Body of pancreas (tissue), 4 donors: ENCODE results near the gene FAM200C.

Source experiments
- POLR2A ChIP-seq, 3 donors: fragments of 450-650 bp; IDR thresholded peaks; one replicate each; pipeline ENCODE4 v1.6.1; 2016; ENCODE audit warnings: antibody characterized with exemption in 3 of 3, mild to moderate bottlenecking in 2 of 3
- TF ChIP-seq, protein P1 (sequence below), 7 experiments: fragments of 450-650 bp in 4 of 7; fragments of 200-600 bp in 3 of 7; sonication (generic) in 3 of 7; IDR thresholded peaks; one replicate each; pipeline ENCODE4 v1.5.1; 2016 to 2019; ENCODE audit warnings: antibody characterized with exemption in 7 of 7

DNA sequence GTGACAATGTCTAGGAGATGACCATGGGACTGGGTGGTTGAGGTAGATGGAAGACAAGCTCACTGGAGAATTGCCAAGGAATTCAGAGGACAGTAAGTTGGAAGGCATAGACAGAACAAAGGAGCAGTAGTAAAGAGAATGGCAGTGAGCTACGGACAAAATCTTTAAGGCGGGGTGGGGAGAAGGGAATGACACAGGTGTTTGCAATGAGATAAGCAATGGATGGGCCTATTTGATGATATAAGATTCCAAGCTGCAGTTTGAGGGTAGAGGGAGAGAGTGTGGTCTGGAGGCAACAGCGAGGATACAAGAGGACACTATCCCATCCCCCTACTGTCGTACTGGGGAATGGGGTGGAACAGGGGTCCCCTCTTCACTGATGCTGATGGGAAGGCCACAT lies 36.2 kb upstream of the FAM200C start:
- TF ChIP-seq POLR2A (IDR thresholded peaks at IDR 0.05) = no peak
- TF ChIP-seq, protein P1, sequence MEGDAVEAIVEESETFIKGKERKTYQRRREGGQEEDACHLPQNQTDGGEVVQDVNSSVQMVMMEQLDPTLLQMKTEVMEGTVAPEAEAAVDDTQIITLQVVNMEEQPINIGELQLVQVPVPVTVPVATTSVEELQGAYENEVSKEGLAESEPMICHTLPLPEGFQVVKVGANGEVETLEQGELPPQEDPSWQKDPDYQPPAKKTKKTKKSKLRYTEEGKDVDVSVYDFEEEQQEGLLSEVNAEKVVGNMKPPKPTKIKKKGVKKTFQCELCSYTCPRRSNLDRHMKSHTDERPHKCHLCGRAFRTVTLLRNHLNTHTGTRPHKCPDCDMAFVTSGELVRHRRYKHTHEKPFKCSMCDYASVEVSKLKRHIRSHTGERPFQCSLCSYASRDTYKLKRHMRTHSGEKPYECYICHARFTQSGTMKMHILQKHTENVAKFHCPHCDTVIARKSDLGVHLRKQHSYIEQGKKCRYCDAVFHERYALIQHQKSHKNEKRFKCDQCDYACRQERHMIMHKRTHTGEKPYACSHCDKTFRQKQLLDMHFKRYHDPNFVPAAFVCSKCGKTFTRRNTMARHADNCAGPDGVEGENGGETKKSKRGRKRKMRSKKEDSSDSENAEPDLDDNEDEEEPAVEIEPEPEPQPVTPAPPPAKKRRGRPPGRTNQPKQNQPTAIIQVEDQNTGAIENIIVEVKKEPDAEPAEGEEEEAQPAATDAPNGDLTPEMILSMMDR (IDR thresholded peaks at IDR 0.05) = no peak
